NT2/D1 (cell line): ENCODE data around the gene ROBO1.

ENCODE experiments used
- SUZ12 ChIP-seq: IDR thresholded peaks from 2 replicates; pipeline ENCODE4 v1.6.1; 2011; ENCODE audit not compliant: insufficient read length, insufficient read depth; ENCODE audit errors: extremely low read depth
- ZNF274 ChIP-seq: IDR thresholded peaks from 2 replicates; pipeline ENCODE4 v1.6.1; 2011; ENCODE audit warnings: mild to moderate bottlenecking, low read depth, low read length

- peak; percentile 41 for TF ChIP-seq SUZ12
- no peak for TF ChIP-seq ZNF274
Observed at GRCh38 chr3:79766496-79767193, 1.2 kb downstream of the ROBO1 start.
